ENCODE results near the gene LINGO4. TPM values are rescaled to one million over a fixed set of nuclear protein-coding genes. Genes with fewer than 3 reads are reported as not detected.

Gene LINGO4
- polyA plus RNA-seq, 6 donors from 2014 or later, result not detected

DNA sequence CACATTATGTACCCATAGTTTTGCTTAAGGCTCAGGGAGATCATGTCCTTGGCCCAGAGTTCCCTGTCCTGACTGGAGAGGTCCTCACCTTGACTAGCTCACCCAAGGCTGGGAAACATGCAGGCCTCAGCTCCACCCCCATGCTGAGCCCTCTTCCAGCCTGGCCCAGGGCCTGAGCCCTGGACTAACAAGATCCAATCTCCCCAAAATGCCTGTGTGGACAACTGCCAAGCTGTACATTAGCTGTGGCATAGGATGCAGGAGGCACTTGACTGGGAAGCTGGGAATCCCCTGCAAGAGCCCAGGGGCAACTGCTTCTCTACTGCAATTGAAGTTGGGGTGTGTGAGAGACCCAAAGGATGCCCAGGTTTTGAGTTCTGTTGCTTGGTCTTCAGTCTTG is 2.1 kb downstream of the LINGO4 start:
- DNase-seq (no peak), ATAC-seq (ENCODE audit: low read depth in 2 of 2) (no peak)
- Mint-ChIP-seq H3K27ac (peak overlapping the region in 1 of 6 donors; percentile 6), H3K9me3 (no peaks in the 10 kb centered on the region), H3K4me3 (no peak overlapping the region), H3K27me3 (peaks cover 20 to 40% (median 35%) of the 10 kb centered on the region in 3 donors), H3K4me1 (peaks cover 20 to 25% (median 24%) of the 10 kb centered on the region in 3 donors), H3K36me3 (peaks cover 0 to 4% of the 10 kb centered on the region in 2 donors)

DNA sequence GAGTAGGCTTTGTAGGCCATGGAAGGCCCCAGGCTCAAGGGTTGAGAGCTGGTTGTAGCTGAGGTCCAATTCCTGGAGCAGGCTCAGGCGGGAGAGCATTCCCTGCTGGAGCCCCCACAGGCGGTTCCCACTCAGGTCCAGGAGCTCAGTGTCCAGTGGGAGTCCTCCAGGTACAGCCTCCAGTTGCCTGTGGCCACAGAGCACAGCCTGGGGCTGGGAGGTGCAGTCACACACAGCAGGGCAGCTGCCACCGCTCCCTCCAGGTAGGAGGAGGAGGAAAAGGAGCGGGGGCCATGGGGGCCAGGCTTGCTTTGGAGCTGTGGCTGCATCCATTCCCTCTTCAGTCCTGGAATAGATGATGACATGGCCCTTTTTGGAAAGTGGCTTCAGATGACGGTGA is 2.8 kb downstream of the LINGO4 start:
- Mint-ChIP-seq H3K27ac (no peak overlapping the region), H3K27me3 (peaks cover 20 to 40% (median 35%) of the 10 kb centered on the region in 3 donors), H3K36me3 (peaks cover 0 to 4% of the 10 kb centered on the region in 2 donors), H3K4me3 (no peak overlapping the region), H3K4me1 (peaks cover 15 to 19% (median 19%) of the 10 kb centered on the region in 3 donors), H3K9me3 (no peaks in the 10 kb centered on the region)
- DNase-seq (no peak), ATAC-seq (ENCODE audit: low read depth in 2 of 2) (no peak)

DNA sequence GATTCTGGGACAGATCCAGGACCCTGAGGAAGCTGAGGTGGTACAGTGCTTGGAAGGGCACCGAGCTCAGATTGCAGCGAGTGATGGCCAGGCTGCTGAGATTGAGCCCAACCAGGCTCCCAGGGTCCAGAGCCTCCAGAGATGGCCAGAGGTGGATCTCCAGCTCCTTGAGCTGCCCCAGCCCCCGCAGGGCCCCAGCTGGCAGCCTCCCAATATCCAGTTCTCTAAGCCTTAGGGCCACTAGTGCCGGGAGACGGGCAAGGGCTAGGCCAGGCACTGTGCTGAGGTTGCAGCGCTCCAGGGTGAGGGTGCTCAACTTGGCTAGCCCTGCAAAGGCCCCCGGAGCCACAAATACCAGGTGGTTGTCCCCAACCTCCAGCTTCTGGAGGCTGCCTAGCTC is 3.4 kb downstream of the LINGO4 start:
- H3K9me3 Mint-ChIP-seq, result no peaks in the 10 kb centered on the region
- no peak overlapping the region for H3K4me3 Mint-ChIP-seq
- peaks cover 15 to 19% (median 19%) of the 10 kb centered on the region in 3 donors for H3K4me1 Mint-ChIP-seq
- peaks cover 20 to 40% (median 35%) of the 10 kb centered on the region in 3 donors for H3K27me3 Mint-ChIP-seq
- ATAC-seq (ENCODE audit: low read depth in 2 of 2) (no peak), DNase-seq (no peak)
- peaks cover 0 to 4% of the 10 kb centered on the region in 2 donors for H3K36me3 Mint-ChIP-seq
- no peak overlapping the region for H3K27ac Mint-ChIP-seq

DNA sequence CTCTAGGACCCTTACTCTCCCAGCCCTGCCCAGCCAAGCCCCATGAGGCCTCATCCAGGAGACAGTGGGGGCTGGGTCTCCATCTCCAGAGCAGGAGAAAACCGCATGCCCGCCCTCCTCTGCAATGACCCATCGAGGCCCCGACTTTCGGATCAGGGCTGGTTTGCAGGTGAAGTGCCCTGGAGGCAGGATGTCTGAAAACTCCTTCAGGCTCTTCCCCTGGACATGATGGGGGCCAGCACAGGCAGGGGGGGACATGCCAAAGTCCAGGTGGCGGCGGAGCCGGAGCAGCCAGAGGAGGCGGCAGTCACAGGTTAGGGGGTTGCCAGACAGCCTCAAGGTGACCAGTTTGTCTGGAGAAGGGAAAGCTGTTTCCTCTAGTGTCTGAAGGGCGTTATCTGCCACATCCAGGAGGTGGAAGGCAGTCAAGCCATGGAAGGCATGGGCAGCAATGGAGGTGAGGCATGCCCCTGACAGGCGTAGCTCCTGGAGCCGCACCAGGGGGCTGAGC is 3.9 kb downstream of the LINGO4 start:
- Mint-ChIP-seq H3K4me3 (no peak overlapping the region), H3K27ac (no peak overlapping the region), H3K36me3 (peaks cover 0 to 4% of the 10 kb centered on the region in 2 donors), H3K27me3 (peaks cover 20 to 40% (median 35%) of the 10 kb centered on the region in 3 donors), H3K9me3 (no peaks in the 10 kb centered on the region), H3K4me1 (peaks cover 15 to 19% (median 19%) of the 10 kb centered on the region in 3 donors)
- ATAC-seq (ENCODE audit: low read depth in 2 of 2), result no peak
- no peak for DNase-seq

DNA sequence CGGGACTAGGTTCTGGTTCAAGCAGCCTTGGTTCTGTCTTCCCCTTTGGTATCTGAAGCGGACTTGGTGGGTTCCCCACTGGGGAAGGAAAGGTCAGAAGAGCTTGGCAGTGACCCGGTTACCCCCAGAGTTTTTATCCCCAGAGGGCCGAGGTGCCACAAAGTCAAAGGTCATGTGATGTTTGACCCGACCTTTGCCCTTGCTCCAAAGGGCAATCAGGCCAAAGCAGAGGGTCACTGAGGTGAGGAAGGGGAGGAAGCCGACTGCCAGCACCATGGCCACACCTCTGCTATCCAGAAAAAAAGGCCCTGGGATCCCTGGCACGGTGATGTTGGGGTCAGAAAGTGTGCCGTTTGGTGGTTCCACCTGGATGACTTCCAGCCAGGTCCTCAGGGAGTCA is 4.4 kb downstream of the LINGO4 start:
- no peak for ATAC-seq (ENCODE audit: low read depth in 2 of 2)
- no peak overlapping the region for H3K4me3 Mint-ChIP-seq
- no peaks in the 10 kb centered on the region for H3K9me3 Mint-ChIP-seq
- H3K36me3 Mint-ChIP-seq, result peaks cover 0 to 4% of the 10 kb centered on the region in 2 donors
- H3K27me3 Mint-ChIP-seq, result peaks cover 20 to 40% (median 35%) of the 10 kb centered on the region in 3 donors
- peaks cover 15 to 19% (median 19%) of the 10 kb centered on the region in 3 donors for H3K4me1 Mint-ChIP-seq
- no peak overlapping the region for H3K27ac Mint-ChIP-seq
- no peak for DNase-seq

DNA sequence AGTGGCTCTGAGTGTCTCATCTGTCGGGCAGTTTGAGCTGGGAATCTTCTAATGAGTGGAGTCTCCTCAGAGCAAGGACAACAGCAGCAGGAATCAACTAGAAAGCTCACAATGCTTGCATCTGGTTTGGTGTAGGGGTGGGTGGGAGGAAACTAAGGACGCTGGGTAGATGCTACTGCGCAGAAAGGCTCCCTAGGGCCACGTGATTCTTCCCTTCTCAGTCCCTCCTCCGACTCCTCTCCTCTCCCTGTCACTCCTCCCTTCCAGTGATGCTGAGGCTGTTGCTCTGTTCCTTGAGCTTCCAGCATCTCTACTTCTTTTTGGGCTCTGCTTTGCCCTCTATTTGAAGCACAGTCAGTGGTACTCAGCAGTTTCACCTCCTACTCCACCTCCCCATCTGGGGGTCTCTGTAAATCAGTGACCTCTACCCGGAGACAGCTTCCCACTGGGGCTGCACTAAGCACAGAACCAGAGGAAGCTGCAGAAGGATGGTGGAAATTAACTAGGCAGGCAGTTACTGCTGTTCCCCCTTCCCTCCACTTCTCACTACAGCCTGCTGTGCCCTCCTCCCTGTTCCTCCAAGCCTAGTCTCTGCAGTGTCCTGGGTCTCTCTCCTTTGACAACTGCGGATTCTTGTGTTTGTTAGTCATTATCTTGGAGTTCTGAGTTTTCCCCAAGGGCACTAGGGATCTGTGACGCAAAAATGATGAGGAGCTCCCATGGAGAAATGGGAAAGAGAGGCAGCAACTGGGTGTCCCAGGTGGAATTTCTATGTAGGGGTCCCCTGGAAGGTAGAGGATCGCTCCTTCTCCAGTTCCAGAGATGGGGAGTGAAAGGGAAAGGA is 5.8 kb downstream of the LINGO4 start:
- DNase-seq, result no peak
- no peak for ATAC-seq (ENCODE audit: low read depth in 2 of 2)
- Mint-ChIP-seq H3K36me3 (peaks cover 0 to 4% of the 10 kb centered on the region in 2 donors), H3K27me3 (peaks cover 20 to 40% (median 35%) of the 10 kb centered on the region in 3 donors), H3K4me3 (no peak overlapping the region), H3K9me3 (no peaks in the 10 kb centered on the region), H3K4me1 (peaks cover 14 to 15% (median 14%) of the 10 kb centered on the region in 3 donors), H3K27ac (peak overlapping the region in 2 of 6 donors; percentile 62 to 87)

DNA sequence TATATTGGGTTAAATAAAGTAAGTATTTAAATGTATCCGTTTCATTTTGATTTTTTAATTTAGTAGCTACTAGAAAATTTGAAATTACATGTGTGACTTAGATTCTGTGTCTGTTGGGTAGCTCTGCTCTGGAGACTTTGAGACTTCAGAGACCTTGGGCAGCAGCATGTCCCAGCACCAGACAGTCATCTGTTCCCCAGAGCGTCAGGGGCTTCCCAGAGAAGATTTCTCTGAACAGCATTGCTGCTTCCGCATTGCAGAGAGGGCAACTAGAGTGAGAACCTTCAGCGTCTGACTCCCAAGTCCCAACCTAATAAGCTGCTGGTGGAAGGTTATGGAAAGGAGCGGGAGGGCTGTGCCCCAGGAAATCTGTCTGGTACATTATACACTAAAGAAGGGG is 6.6 kb downstream of the LINGO4 start:
- no peaks in the 10 kb centered on the region for H3K9me3 Mint-ChIP-seq
- H3K36me3 Mint-ChIP-seq, result peaks cover 0 to 4% of the 10 kb centered on the region in 2 donors

DNA sequence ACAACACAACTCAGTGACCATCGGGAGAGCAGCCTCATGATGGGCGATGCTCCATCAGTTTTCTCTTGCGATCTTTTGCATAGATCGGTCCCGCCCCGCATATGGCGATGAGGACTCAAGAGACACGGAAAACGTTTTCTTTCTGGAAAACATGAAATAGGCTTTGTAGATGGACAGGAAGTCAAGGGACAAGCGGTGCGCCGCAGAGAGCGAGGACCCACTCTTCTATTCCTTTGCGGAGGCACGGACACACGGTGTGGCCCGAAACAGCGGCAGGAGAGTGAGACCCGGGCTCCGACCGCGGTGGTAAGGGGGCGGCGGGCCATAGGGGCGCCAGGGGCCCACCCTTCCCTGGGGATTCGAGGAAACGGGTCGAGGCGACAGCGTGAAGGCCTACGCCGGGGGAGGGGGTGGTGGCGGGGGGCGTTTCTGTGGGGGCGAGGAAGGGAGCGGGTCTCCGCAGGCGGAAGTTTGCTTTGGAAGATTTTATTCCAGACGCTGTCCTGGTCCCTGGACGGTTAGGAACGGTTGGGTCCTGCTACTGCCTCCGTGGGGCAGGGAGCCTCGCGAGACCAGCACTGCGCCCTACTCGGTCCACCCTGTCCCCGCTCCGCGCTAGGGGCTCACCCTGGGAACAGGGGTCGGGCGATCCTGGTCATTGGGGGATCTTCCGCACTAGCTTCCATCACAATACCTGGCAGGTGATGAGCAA is 14.1 kb downstream of the LINGO4 start:
- DNase-seq, result no peak
- peak in 1 of 2 donors; percentile 0 for ATAC-seq (ENCODE audit: low read depth in 2 of 2)
- no peaks in the 10 kb centered on the region for H3K9me3 Mint-ChIP-seq
- peaks cover 11 to 21% (median 16%) of the 10 kb centered on the region in 3 donors for H3K4me1 Mint-ChIP-seq
- peak overlapping the region; percentile 71 to 92 (median 85) for H3K27ac Mint-ChIP-seq
- peaks cover 0 to 6% of the 10 kb centered on the region in 2 donors for H3K36me3 Mint-ChIP-seq
- no peaks in the 10 kb centered on the region for H3K27me3 Mint-ChIP-seq
- peak overlapping the region; percentile 92 to 99 (median 95) for H3K4me3 Mint-ChIP-seq

More for the DNA sequence above, 6.6 kb downstream of the LINGO4 start:
- Mint-ChIP-seq H3K27ac (peak overlapping the region in 2 of 6 donors; percentile 62 to 84), H3K4me1 (peaks cover 5 to 8% (median 7%) of the 10 kb centered on the region in 3 donors), H3K27me3 (peaks cover 18 to 37% (median 29%) of the 10 kb centered on the region in 3 donors), H3K4me3 (no peak overlapping the region)
- ATAC-seq (ENCODE audit: low read depth in 2 of 2) (no peak), DNase-seq (no peak)

DNA sequence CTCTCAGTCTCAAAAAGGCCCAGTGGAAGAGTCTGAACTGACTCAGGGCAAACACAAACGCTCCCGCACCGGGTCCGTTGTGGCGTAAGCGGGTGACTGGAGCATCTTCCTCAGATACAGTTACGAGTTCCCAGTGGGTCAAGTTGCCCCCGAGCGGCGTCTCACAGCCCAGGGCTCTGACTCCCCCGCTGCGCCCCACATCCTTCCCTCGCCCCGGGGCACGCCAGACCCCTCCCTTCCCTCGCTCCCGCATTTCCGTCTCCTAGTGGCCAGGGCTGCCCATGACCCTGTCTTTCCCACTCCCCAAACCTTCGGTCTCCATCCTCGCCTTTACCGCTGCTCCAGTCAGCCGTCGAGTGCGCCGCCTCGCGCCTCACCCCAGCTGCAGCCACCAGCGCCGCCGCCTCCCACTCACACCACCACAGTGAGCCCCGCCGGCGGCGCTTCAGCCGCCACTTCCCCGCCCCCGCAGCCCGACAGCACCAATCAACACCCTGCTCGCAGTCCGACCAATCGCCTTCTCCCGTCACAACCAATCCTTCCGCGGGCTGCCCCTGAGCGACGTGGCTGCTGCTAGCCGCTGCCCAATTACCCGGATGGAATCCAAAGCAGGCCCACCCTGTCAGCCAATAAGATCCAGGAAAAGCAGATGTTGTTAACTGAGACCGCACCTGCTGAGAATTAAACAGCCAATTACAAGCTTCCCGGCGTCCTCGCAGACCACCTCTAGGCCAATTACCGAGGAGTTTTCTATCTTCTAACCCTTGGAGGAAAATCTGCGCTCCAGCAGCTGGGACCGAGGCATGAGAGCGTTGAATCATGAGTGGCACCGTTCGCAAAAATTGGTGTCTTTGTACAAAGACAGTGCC is 14.9 kb downstream of the LINGO4 start, which contains the start of gene TDRKH:
TSS of gene TDRKH (minus strand) at position 430 of the 869 bp plus-strand sequence. CDS start 7,478 bp downstream, outside the sequence.
- peaks cover 0 to 6% of the 10 kb centered on the region in 2 donors for H3K36me3 Mint-ChIP-seq
- peak within 1 kb of the TSS; percentile 71 to 92 (median 85) for H3K27ac Mint-ChIP-seq
- ATAC-seq (ENCODE audit: low read depth in 2 of 2) (peak; percentile 92 to 93), DNase-seq (peak; percentile 99)
- peak within 1 kb of the TSS; percentile 92 to 99 (median 95) for H3K4me3 Mint-ChIP-seq
- no peaks in the 10 kb centered on the region for H3K9me3 Mint-ChIP-seq
- H3K27me3 Mint-ChIP-seq, result no peaks in the 10 kb centered on the region
- H3K4me1 Mint-ChIP-seq, result peaks cover 11 to 21% (median 16%) of the 10 kb centered on the region in 3 donors

DNA sequence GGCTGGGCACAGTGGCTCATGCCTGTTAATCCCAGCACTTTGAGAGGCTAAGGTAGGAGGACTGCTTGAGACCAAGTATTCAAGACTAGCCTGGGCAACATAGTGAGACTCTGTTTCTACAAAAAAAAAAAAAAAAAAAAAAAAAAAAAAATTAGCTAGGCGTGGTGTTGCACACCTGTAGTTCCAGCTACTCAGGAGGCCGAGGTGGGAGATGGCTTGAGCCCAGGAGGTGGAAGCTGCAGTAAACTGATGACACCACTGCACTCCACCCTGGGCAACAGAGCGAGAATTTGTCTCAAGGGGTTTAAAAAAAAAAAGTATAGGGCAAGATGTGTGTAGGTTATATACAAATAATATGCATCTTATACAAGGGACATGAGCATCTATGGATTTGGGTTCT is 17.5 kb downstream of the LINGO4 start:
- Mint-ChIP-seq H3K36me3 (peaks cover 0 to 6% of the 10 kb centered on the region in 2 donors), H3K27ac (no peak overlapping the region), H3K4me3 (no peak overlapping the region), H3K27me3 (no peaks in the 10 kb centered on the region), H3K9me3 (no peaks in the 10 kb centered on the region), H3K4me1 (peaks cover 11 to 21% (median 16%) of the 10 kb centered on the region in 3 donors)
- no peak for ATAC-seq (ENCODE audit: low read depth in 2 of 2)
- no peak for DNase-seq

DNA sequence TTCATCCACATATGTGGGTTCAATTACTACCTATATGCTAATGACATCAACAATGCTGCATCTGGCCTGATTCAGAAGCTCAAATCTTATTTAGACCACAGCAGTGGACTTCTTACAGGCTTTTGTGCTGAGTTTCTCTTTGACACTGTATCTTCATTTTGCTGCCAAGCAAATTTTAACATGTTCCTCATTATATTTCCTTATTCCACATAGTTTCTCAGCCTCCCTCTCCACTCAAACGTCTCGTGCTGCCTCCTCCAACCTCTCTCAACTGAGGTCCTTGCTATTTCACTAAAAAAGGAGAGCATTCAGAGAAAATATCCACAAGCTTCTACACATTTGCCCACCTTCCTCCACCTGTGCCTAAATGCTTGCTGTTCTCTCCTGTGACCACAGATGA is 21.4 kb downstream of the LINGO4 start:
- Mint-ChIP-seq H3K36me3 (peaks cover 7 to 15% of the 10 kb centered on the region in 2 donors), H3K27ac (no peak overlapping the region), H3K27me3 (no peaks in the 10 kb centered on the region), H3K4me1 (peaks cover 0 to 2% (median 0%) of the 10 kb centered on the region in 3 donors), H3K9me3 (no peaks in the 10 kb centered on the region), H3K4me3 (no peak overlapping the region)
- DNase-seq (no peak), ATAC-seq (ENCODE audit: low read depth in 2 of 2) (no peak)

DNA sequence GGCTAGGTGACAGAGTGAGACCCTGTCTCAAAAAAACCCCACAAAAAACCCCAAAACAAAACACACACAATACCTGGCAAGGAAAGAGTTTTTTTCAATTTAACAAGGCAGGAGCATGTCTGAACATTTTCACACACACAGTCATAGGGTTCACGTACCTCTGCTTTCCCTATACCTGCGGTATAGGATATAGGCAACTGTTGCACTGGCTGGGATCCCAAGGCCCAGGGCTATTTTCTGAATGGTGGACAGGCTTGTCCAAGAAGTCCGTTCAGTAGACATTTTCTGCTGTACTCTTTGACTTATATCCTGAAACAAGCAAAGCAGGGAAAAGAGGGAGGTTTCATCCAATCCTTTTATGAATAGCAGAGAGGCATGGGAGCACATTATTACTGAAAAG is 22.5 kb downstream of the LINGO4 start:
- no peaks in the 10 kb centered on the region for H3K4me1 Mint-ChIP-seq
- no peaks in the 10 kb centered on the region for H3K27me3 Mint-ChIP-seq
- no peak overlapping the region for H3K27ac Mint-ChIP-seq

More for the DNA sequence above, 22.5 kb downstream of the LINGO4 start:
- ATAC-seq (ENCODE audit: low read depth in 2 of 2), result no peak
- Mint-ChIP-seq H3K36me3 (peaks cover 14 to 20% of the 10 kb centered on the region in 2 donors), H3K4me3 (no peak overlapping the region), H3K9me3 (no peaks in the 10 kb centered on the region)
- DNase-seq, result no peak

All from naive B cell (primary cell).